ENCODE data around the gene UFL1.
"Not testable (repeated sequence)": the region's sequence is repeated elsewhere in the genome, so short reads cannot be mapped to it uniquely, and the experiment has no call there.

UFL1 gene

DNA sequence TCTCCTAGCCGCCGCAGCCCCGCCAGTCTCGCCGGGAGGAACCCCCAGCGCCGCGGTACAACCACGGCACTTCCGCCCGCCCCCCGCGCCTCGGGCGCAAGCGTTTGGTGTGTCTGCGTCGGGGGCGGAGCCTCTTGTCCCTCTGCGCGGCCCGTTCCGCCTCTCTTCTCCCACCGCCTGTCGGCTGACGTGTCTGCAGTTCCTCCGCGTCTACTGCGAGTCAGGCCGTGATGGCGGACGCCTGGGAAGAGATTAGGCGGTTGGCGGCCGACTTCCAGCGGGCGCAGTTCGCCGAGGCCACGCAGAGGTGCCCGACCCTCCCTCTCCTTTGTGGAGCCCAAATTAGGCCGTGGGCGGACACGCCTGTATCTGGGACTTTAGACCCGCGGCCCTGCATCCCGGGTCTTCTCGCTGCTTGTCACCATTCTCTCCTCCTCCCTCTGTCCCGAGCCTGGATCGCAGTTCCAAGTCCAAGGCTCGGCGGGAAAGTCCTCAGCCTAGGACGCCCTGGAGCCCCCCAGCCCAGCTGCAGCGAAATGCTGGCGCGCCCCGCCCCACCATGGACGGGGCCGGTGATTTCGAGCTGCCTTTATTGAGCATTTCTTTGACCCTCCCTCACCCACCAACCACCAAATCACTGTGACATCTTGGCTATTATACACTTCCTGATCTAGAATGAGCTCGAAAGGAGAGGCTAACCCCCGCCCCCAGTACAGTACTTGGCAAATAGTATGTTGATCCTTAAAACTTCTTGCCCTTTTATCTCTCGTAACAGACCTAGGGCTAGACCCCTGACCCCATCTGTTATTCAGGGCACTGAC lies at the start of gene UFL1:
UFL1 (plus strand) TSS at position 163 of the 821 bp plus-strand sequence; CDS start at position 231, 68 bp downstream.
- H3K27ac ChIP-seq = peak within 1 kb of the TSS; percentile 70 to 100 (median 98)
- H3K4me3 ChIP-seq = peak within 1 kb of the TSS; percentile 56 to 96 (median 76)

DNA sequence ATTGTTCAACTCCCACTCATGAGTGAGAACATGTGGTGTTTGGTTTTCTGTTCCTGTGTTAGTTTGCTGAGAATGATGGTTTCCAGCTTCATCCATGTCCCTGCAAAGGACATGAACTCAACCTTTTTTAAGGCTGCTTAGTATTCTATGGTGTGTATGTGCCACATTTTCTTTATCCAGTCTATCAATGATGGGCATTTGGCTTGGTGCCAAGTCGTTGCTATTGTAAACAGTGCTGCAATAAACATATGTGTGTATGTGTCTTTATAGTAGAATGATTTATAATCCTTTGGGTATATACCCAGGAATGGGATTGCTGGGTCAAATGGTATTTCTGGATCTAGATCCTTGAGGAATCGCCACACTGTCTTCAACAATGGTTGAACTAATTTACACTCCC lies 49.3 kb upstream of the UFL1 start:
- H3K4me3 ChIP-seq, H3K27ac ChIP-seq: not testable (repeated sequence)

DNA sequence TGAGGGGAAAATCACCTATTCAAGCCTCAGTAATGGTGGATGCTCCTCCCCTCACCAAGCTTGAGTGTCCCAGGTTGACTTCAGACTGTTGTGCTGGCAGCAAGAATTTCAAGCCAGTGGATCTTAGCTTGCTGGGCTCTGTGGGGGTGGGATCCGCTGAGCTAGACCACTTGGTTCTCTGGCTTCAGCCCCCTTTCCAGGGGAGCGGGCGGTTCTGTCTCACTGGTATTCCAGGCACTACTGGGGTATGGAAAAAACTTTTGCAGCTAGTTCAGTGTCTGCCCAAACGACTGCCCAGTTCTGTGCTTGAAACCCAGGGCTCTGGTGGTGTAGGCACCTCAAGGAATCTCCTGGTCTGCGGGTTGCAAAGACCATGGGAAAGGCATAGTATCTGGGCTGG lies 42.9 kb upstream of the UFL1 start:
- Histone ChIP-seq H3K4me3 (no peak overlapping the region), H3K27ac (no peak overlapping the region)

DNA sequence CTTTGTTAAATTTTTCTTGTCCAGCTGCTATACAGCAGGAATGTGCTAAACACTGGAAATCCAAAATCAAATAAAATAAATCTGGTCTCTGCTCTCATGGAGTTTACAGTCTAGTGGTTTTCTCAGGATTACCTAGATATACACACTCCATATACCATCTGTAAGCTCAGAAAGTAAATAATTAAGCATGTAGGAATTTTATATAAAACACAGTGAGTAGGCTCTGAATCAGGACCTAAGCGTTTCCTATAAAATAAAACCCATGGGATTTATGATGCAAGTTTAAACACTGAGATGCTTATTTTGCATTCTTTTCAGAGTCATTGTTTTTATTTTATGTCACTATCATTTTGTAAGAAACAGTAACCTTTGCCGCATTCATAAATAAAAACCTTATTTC lies 29.7 kb upstream of the UFL1 start:
- no peak overlapping the region for H3K4me3 ChIP-seq
- H3K27ac ChIP-seq = no peak overlapping the region

DNA sequence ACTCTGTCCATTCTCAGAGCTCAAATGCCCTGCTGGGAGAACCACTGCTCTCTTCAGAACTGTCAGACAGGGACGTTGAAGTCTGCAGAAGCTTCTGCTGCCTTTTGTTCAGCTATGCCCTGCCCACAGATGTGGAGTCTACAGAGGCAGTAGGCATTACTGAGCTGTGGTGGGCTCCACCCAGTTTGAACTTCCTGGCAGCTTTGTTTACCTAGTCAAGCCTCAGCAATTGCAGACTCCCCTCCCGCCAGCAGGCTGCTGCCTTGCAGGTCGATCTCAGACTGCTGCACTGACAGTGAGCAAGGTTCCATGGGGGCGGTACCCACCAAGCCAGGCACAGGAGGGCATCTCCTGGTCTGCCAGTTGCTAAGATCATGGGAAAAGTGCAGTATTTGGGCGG lies 21.8 kb upstream of the UFL1 start:
- peak overlapping the region in 1 of 21 experiments; percentile 12 for H3K27ac ChIP-seq
- no peak overlapping the region for H3K4me3 ChIP-seq

DNA sequence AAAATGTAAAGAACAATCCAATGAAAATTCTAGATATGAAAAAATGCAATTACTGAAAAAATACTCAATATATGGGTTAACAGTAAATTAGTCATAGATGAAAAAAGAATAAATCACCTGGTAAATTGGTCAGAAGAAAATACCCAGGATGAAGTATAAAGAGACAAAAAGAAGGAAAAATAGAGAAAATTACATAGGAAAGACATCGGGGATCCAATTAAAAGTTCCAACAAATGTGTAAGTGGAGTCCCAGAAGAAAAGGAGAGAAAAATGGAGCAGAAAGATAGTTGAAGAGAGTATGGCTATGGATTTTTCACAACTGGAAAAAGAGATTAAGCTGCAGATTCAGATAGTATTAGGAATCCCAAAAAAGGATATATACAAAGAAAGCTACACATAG lies 18.7 kb upstream of the UFL1 start:
- Histone ChIP-seq H3K4me3 (no peak overlapping the region), H3K27ac (no peak overlapping the region)

DNA sequence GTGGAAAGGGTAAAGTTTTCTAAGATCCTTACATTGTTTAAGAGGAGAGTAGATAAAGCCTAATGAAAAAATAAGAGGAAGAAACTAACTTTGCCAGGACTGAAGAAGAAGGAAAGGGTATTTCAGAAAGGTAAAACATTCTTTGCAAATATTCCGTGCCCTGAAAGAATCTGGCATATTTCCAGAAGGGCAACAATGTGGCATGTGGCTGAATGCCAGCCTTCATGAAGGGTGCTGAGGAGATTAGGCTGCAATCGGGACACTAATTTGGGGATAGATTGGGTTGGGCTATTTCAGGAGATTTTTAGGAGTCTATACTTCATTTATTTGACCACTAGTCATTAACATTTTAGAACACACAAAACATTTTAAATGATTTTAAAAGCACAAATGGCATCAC lies 16.2 kb upstream of the UFL1 start:
- H3K4me3 ChIP-seq = no peak overlapping the region

DNA sequence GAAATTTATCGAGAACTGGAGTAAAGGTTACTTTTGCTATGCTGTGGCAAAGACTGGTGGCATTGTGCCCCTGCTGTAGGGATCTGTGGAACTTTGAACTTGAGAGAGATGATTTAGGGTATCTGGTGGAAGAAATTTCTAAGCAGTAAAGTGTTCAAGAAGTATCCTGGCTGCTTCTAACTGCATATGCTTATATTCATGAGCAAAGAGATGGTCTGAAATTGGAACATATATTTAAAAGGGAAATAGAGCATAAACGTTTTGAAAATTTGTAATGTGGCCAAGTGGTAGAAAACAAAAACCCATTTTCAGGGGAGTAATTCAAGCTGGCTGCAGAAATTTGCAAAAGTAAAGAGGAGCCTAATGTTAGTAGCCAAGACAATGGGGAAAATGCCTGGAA lies 12.3 kb upstream of the UFL1 start:
- H3K4me3 ChIP-seq = no peak overlapping the region
- no peak overlapping the region for H3K27ac ChIP-seq

More for the DNA sequence above, 16.2 kb upstream of the UFL1 start:
- H3K27ac ChIP-seq = no peak overlapping the region

DNA sequence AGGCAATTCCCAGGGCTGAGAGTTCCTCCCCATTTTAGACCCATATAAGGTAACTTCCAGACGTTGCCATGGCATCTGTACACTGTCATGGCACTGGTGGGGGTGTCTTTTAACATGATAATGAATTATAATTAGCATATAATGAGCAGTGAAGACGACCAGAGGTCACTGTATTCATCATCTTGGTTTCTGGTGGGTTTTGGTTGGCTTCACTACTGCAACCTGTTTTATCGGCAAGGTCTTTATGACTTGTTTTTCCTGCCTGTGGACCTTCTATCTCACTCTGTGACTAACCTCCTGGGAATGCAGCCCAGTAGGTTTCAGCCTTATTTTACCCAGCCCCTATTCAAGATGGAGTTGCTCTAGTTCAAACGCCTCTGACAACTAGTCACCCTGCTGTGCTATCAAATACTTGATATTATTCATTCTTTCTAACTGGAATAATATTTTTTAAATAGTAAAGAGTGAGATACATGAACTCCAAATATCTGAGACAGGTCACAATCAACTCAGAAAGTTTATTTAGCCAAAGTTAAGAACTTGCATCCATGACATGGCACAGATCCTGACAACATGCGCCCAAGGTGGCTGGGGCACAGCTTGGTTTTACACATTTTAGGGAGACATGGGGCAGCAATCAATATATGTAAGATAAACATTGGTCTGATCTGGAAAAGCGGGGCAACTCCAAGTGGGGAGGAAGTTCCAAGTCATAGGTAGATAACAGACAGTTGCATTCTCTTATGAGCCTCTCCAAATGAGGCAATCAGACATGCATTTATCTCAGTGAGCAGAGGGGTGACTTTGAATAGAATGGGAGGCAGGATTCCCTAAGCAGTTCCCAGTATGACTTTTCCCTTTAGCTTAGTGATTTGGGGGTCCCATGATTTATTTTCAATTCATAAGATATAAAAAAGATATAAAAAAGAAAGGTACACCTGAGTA lies 1.2 kb upstream of the UFL1 start:
- H3K27ac ChIP-seq = peak overlapping the region in 15 of 21 experiments; percentile 92 to 100 (median 99)
- peak overlapping the region; percentile 56 to 96 (median 76) for H3K4me3 ChIP-seq

DNA sequence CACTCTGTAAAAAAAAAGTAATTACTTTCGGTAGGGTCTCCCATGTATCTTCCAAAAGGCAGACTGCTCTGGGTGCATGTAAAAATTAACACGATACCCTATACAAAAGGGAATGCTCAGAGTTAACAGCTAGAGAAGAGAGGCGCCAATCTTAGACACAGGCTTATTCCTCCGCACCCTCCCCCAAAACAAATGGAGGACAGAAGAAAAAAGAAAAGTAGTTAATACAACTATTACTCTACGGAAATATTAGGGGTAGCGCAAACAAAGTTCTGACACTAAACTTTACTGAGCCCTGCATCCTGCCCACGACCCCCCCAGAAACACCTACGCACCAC lies 331 bp upstream of the UFL1 start:
- Histone ChIP-seq H3K27ac (peak overlapping the region in 20 of 21 experiments; percentile 91 to 100 (median 98)), H3K4me3 (peak overlapping the region; percentile 56 to 96 (median 76))

DNA sequence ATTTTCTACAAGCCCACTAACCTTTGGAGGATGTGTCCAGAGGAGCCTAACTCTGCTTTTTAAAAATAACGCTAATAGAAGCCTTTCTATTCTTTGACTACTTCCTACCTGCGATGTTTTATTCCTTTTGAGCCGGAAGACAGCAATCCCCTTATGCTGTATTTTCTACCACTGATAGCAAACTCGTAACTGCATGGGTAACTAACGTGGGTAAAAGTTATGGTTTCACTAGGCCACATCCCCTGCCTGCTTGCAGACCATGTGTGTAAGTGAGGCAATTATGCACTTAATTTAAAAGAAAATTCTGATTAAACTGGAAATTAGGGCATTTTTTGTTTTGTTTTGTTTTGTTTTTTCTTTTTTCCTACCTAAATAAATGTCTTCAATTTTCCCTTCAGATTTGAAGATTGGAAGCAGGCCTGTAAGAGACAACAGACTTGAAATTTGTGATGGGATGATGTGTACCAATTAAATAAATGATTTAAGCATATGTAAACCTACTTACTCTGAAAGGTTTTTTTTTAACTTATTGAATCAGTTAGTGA lies 931 bp downstream of the UFL1 start:
- Histone ChIP-seq H3K27ac (peak overlapping the region; percentile 70 to 100 (median 98)), H3K4me3 (peak overlapping the region; percentile 56 to 96 (median 76))

DNA sequence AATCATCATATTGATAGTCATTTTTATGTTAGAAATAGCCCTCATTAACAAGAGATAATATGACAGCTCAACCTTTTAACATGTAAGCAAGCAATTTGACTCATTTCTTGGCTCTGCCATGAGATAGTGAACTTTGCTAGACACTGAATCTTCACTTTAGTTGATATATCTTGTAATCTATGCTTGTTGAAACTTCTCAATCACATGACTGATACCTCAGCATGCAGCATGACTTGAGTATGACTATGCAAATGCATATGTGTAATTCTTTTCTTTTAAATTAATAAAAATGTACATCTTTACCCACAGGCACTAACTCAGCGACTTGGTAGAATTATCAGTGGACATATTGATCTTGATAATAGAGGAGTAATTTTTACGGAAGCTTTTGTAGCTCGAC lies 6.6 kb downstream of the UFL1 start:
- H3K4me3 ChIP-seq = no peak overlapping the region
- H3K27ac ChIP-seq = no peak overlapping the region

DNA sequence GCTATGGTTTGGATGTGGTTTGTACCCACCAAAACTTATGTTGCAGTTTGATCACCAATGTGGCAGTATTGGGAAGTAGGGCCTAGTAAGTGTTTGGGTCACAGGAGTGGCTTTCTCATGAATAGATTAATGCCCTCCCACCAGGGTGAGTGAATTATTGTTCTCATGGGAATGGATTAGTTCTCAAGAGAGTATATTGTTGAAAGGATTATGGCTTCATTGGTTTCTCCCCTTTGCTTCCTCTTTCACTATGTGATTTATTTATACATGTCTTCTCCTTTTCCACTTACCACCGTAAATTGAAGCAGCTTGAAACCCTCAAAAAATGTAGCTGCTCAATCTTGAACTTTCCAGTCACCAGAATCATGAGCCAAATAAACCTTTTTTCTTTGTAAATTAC lies 10.8 kb downstream of the UFL1 start:
- H3K4me3 ChIP-seq = no peak overlapping the region
- no peak overlapping the region for H3K27ac ChIP-seq

DNA sequence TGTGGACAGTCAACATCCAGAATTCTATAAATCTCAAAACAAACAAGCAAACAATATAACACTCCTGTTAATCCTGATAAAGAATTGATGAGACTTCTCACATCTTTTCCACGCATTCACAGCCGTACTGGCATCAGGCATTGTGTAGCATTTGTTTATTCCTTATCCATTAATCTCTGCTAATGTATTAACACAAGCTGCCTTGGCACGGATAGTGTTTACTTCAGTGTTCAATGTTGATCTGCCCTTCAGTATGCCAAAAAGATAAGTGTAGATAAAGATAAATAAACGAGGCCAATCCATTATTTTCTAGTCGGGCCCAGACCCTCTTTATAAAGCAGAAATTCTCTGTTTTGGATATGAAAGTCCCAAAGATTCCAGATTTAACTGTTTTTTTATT lies 16.1 kb downstream of the UFL1 start:
- H3K4me3 ChIP-seq = no peak overlapping the region
- H3K27ac ChIP-seq = no peak overlapping the region

DNA sequence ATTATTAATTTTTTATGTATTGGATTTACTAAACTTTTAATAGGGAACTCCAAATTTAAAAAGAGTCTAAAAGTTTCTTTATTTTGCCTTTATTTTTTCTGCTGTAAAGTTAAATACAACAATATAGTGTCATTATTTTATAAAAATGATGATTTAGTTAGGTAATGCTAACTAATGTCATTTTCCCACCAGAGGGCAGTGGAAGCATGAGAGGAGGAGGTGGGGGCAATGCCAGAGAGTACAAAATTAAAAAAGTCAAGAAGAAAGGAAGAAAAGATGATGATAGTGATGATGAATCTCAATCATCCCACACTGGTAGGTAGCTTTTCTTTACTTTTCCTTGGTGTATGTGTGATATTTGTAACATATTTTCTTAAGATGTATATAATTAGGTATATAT lies 21.1 kb downstream of the UFL1 start:
- Histone ChIP-seq H3K27ac (no peak overlapping the region), H3K4me3 (no peak overlapping the region)

DNA sequence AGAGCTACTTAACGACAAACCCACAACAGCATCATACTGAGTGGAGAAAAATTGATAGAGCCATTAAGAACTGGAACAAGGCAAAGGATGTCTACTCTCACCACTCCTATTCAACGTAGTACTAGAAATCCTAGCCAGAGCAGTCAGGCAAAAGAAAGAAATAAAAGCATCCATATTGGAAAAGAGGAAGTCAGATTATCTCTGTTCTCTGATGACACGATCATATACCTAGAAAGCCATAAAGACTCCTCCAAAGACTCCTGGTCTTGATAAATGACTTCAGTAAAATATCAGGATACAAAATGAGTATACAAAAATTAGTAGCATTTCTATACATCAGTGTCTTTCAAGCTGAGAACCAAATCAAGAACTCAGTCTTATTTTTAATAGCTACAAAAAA lies 24.3 kb downstream of the UFL1 start:
- no peak overlapping the region for H3K4me3 ChIP-seq
- no peak overlapping the region for H3K27ac ChIP-seq

DNA sequence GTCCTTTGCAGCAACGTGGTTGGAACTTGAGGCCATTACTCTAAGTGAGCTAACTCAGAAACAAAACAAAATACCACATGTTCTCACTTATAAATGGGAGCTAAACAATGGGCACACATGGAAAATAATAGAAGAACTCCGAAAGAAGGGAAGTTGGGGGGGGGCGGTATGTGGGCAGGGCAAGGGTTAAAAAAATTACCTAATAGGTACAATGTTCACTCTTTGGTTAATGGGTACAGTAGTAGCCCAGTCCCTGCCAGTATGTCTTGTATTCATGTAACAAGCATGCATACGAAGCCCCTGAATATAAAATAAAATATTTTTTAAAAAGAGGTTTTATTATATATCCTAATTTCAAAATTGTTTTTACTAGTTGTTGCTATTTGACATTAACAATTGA lies 26.0 kb downstream of the UFL1 start:
- Histone ChIP-seq H3K27ac (no peak overlapping the region), H3K4me3 (no peak overlapping the region)

DNA sequence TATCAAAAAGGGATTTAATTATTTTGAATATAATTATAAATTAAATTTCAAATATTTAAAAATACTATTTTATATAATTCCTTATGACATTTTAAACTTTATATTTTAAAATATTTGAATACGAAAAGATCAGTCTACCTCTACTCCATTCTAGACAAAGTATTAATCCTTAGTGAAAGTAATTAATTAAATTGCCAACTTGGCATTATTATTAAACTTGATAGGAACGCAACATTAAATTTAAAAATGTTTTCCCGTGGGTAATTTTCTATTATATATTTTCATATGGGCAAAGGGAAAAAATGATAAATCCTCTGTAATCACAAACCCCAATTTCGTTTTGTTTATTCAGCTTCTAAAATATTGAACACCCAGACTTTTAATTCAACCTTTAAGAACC lies 33.0 kb downstream of the UFL1 start:
- H3K4me3 ChIP-seq = no peak overlapping the region

DNA sequence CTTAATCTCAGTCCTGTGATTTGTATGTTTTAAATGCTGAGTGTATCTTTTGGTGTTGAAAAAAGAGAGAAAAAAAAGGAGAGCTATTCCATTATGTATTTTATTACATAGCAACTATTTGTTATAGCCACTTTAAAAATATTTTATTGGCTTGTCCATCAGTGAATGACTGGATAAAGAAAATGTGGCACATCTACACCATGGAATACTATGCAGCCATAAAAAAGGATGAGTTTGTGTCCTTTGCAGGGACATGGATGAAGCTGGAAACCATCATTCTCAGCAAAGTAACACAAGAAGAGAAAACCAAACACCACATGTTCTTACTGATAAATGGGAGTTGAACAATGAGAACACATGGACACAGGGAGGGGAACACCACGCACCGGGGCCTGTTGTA lies 38.1 kb downstream of the UFL1 start:
- H3K4me3 ChIP-seq, H3K27ac ChIP-seq: not testable (repeated sequence)

More for the DNA sequence above, 33.0 kb downstream of the UFL1 start:
- H3K27ac ChIP-seq = no peak overlapping the region

DNA sequence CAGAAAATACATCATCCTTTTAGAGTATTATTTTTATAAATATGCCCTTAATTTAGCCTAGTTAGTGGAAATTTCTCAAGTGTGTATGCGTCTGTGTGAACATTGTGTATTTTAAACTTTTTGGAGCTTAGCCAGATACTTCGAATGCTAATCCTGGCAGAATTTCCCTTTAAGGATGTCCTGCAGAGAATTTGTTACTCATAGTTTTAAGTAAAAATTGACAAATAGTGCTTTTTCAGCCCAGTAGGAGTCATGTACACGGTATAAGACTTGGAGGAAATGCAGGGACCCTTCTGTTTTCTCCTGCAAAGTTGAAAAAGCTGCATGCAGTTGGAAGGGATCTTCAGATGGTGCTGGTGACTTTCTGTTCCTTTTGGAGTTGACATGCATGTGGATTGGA lies 41.3 kb downstream of the UFL1 start, which contains the start of gene FHL5:
FHL5 (plus strand) TSS at position 243 of the 400 bp plus-strand sequence. CDS start 40,486 bp downstream, outside the sequence.
- H3K27ac ChIP-seq = no peak within 1 kb of the TSS
- no peak within 1 kb of the TSS for H3K4me3 ChIP-seq
